Anterior cingulate cortex (tissue), 58 donors: ENCODE measurements around the gene PLEKHM3.
A peak's percentile ranks its signal among the peaks of the same experiment; 100 is the strongest.

Source experiments
- DNase-seq, 58 donors: peaks; one replicate each; lab custom pipeline; 2025; lab: John Stamatoyannopoulos, UW

The PLEKHM3 gene

DNA sequence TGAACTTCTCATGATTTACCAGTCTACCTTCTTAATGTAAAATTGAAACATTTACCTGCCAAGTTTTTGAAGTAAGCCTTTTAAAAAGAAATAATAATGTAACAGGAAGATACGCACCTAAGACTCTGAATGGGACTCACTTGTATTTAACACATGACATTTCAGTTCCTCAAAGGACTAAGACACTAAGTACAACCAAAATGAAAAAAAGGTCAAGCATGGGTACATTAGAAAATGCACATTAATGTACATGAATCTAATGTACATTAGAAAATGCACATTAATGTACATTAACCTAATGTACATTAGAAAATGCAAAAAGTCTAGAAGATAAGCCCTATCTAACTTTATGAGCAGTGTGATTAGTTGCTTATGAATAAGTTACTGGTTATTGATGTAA, 186.3 kb downstream of the PLEKHM3 start:
- no peak for DNase-seq

DNA sequence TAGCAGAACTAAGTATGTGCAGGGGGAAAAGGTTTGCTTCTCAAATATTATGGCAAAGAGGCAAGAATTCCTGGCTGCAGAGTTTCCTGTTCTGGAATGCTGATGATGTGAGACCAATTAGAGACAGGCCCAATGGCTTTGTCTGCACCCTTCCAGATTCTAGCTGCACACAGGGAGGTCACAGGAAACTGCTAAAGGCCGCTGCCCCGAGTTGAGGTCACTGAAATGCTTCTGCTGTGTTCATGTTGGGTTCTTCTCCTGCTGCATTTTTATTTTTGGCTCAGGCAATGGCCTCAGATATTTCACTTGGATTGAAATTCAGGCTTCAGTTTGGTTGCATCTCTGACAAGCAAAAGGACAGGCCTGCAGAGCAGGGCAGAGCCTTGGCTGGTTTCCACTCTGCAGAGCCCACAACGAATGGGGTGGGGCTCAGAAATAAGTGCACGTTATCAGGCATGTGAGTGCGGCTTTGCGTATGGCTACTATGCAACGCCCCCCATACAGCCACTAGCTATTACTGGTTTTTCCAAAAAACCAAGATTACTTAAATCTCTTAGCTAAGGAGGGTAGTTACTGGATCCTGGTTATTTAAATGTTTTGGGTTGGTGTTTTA, 188.7 kb downstream of the PLEKHM3 start:
- DNase-seq, result peak in 3 of 58 donors; percentile 12 to 24 (median 15)

DNA sequence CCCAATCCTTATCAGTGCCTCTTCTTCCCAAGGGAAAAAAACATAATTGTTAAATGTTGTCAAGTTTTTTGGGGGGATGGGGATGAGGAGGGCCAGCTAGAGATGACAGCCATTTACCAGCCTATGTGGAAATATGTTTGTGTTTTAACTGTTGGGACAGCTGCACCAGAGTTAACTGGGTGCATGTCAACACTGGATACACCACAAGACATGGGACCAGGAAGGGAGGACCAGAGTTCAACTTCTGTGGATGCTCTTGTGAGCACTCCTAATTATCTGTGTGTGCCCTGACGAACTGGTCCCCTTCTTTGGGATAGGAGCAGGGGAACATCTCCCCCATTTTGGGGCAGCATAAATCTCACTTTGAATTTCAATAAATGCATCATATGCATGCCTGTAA, 189.5 kb downstream of the PLEKHM3 start:
- no peak for DNase-seq

DNA sequence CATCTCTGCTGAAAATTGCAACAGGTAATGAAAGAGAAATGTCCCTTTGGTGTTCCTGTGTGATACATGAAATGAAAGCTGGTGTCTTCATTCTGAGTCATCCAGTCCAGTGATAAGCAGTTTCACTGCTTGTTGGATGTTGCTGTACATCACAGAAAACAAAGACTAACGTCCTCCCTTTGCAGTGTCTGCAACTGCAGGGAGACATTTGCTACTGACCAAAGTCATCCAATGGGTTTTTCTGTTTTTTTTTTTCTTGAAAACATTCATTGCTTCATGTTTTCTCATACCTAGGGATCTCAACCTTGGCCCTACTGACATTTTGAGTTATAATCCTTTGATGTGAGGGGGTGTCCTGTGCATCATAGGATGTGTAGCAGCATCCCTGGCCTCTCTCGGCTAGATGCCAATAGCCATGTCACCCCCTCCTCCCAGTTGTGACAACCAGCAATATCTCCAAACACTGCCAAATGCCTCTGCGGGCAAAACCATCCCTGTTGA, 192.0 kb downstream of the PLEKHM3 start:
- DNase-seq, result no peak

DNA sequence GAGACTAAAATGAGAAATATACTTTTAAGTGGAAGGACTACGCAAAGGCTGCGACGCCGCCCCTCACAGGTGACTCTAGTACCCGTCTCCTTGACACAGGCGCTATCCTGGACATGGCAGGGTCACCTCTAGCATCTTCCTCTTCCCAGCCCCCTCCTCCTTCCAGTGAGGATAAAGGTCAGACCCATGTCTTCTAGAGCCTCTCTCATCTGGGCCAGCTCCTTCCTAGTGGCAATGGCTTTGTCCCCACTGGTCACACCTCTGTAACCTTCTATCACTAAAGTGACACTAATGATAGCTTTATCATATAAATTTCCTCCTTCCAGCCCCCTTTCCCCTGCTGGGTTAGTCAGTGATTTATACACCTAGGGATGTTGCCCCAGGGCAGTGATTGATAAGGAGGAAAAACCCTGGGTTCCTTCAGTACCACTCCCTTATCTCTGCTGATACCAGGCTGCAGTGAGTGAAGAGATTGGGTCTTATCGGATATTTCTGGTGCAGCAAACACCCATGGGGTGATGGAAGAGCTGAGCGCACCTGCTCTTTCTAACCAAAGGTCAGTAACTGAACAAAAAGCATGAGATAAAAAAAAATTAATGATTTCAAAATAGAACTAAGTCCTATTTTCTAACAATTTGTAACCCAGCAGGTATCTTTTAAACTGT, 193.6 kb downstream of the PLEKHM3 start:
- no peak for DNase-seq

DNA sequence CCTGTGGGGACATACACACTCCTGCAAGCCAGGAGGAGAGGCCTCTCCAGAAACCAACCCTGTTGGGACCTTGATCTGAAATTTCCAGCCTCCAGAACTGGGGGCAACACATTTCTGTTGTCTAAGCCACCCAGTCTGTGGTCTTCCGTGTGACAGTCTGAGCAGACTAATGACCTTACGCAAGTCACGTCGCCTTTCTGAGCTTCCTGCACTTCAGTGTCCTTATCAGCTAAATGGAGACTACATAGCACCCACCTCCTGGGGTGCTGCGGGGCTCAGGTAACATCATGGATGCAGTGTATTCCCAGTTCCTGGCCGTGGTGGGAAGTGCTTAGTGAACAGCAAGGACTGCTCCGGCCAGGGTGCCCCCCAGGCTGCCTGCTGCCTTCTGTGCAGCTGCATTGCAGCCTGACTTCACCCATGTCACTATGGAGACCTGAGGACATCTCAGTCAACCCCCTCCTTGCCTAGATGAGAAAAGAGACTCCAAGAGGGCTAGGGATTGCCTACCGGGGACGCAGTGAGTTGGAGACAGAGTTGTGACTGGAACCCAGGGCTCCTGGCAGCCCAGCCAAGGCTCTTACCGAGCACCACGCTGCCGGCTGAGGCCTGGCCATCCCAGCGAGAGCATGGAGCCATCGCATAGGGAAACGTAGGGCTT, 194.4 kb downstream of the PLEKHM3 start:
- DNase-seq, result no peak

DNA sequence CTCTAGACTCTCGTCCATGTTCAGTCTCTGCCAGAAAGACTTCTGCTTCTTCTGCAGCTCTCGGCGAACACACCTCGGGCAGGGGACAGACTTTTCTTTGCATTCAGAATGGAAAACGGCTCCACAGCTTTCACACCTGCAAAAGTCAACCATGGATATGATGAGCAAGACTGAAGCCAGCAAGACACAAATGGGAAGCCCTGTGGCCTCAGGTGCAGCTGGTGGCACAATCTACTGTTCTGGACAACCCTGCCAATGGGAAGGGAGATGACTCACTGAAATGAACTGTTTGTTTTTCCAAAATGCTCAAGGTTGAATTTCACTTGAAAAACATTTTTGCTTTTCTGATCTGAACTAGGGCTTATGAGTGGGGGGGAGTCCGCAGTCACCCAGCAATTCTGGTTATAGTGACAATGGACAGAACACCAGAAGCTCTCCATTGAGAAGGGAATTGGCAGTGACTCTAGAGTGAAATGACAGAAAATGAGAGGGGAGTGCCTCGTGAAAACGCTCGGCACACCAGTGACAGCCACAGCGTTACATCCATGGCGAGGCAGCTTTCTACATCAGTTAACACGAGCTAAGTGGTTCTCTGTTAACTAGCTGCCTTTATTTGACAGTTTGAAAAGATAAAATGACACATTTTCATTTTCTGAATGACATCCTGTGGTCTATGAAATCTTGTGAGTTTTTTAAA, 196.8 kb downstream of the PLEKHM3 start:
- DNase-seq, result peak in 1 of 58 donors; percentile 11

DNA sequence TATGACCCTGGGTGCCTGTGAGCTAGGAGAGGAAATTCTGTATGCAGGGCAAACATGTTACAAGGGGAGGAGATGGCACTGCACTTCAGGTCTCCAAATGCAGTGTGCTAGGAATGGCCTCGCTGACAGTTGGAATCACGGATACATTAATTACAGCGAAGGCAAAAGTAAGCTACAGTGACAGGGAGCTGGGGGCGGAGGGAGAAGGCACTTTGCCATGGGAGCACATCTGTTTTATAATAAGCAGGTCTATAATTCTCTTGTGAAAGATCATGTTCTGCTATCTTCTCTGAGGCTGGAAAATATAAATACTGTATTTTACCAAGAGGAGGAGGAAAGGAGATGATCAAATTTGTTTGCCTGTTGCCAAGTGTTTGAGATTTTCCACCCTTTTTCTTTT, 199.3 kb downstream of the PLEKHM3 start:
- DNase-seq, result no peak

DNA sequence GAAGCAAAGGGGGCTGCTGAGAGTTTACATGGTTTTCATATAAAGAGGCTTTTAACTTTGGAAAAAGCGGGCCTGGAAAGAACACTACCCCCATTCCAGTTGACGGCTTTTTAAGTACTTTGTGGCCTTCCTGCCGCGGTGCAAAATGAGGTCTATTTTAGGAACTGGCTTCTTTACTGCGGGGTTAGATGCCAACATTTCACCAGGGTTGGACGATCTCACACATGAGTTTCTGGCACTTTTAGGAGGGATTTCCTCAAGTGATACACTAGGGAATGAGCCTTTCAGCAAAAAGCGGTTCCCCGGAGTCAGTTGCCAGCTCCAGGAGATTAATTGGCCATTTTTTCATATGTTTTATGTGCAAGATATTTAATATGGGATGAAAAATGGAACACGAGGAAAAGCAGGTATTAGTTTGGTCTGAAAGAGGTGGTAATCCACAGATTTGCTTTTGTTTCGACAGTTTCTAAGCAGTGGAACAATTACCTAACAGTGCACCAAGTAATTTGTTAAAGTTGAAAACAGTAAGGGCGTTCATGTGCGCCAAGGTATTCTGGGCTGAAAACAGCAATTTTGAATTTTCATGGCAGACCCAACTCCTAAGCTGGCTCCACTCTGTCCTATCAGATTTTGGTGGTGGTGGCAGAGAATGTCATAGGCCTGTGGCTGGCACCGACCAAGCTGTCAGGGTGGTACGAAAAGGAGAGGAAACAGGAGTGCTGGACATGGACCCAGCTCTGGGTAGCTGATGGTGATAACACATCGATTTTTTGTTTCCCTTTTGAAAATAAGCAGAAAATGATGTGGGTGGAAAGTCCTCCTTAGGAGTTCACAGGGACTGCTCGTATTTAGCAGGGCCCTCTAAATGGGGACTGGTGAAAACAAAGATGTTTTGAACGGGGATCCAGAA, 200.0 kb downstream of the PLEKHM3 start:
- peak in 2 of 58 donors; percentile 12 to 20 for DNase-seq

DNA sequence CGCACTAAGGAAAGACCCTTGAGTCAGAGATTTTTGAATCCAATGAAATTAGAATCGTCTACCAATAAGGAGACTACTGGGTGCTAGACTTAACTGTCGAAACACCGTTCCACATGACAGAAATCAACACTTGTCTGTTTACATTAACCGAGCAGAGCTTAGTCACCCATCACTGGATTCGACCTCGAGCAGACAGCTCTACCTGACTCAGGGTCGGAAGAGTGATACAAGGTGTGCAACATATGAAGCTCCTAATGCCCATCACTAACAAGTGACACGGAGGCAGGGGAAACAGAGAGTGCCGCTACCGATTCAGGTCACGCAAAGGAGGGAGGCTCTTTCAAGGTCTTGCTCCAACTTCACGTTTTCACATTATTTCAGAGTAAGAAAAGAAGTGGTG, 201.5 kb downstream of the PLEKHM3 start:
- no peak for DNase-seq

DNA sequence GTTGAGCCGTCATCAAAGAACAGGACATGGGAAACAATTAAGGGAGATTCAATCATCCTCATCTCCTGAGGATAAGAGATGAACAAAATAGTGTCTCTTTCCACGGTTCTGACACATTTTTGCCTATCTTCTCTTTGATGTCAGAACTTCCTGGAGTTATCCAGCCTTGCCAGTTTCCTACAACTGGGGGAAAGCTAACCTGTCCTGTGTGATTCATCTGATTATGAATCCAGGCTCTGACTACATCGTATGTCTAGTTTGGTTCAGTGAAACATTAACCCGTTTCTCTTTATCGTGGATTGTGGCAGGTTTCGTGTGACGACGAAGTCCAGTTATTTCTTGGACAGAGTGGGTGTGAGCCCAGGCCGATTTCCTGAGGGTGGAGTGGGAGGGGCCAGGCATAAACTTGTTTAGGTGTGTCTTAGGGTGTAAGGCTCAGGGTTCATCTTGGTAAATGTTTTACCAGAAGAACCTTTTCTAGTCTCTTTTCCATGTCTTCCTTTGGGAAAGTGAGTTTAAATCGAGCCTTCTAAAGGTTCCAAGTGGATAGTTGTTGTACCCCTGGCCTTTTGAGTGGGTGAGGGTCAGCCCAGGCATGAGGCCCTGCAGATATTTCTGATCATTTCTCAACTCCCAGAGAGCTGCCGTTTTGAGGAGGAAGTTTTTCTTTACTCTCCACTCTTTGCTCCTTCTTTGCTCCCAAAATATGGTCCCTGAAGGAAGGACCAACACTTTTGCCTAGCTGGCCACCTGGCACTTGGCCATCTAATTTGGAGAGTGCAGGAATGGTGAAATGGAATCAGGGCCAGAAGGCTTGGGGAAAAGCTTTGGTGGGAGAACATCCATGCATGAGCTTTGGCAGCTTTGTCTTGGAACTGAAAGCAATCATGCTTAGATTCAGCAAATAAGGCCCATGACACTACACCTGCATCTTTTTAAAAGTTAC, 205.2 kb downstream of the PLEKHM3 start:
- no peak for DNase-seq

DNA sequence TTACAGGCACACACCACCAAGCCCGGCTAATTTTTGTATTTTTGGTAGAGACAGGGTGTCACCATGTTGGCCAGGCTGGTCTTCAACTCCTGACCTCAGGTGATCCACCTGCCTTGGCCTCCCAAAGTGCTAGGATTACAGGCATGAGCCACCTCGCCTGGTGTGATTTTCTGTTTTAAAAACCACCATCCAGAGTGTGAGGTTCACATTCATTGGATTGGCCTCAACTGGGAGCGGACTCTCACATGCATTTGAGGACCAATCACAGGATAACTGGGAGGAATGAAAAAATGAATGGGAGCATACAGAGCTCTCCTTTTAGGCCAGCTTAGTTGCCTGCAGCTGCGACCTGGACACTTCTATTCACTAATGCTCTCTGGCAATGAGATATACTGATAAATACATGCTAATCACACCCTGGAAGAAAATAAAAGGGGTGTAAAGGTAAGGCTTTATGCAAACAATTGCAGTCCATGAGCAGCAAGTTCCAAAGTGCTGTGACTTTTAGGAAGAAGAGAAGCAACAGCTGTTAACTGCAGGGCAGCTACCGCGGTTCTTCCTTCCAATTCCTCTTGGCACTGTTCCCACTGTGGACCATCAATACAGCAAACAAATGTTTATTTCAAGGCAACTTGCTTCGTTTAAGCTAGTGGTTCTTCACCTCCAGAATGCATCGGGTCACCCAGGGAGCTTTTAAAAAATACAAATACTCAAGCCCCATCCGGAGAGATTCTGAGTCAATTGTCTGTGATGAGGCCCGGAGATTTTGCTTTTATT, 206.1 kb downstream of the PLEKHM3 start:
- DNase-seq, result no peak

DNA sequence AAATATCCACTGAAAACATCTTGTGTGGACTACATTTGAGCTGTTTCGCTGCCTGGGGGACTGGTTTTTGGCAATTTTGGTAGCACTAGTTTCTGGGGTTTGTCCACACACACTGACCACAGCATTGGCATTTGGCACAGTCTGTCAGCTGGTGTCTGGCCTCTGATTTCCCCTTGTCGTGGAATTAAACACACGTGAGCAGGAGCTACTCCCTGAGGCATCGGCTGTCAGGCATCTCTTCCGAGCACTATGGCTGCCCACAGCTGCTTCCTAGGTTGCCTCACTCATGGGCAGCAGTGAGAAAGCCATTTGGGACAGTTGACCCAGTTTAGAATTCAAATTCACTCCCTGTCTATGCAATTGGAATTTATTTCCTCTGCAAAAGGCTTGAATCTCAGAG, 208.8 kb downstream of the PLEKHM3 start:
- DNase-seq, result no peak

DNA sequence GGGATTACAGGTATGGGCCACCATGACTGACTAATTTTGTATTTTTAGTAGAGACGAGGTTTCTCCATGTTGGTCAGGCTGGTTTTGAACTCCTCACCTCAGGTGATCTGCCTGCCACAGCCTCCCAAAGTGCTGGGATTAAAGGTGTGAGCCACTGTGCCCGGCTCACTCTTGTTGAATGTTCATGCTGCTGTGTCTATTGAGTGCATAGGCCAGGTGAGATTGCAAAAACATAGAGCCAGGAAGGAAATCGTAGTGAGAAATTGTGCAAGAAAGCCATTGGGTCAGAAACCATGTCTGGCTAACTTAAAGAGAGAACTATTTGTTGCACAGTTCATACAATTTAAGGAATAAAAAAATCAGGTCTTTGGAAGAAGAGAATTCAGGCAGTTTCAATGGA, 210.1 kb downstream of the PLEKHM3 start:
- no peak for DNase-seq

DNA sequence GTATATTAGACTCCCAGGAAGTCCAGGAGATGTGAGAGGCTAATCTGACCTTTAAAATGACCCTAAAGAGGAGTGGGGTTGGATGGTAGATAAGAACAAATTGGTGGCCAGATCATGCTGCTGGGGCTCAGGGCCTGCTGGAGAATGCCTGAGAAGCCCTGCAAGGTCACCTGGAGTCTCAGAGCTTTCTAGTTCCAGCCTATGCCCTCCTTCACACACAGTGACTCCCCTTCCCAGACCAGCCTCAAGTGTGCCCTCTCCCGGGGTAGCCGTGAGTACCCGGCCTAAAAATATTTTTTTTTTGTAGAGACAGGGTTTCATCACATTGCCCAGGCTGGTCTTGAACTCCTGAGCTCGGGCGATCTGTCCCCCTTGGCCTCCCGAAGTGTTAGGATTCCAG, 211.4 kb downstream of the PLEKHM3 start:
- no peak for DNase-seq

DNA sequence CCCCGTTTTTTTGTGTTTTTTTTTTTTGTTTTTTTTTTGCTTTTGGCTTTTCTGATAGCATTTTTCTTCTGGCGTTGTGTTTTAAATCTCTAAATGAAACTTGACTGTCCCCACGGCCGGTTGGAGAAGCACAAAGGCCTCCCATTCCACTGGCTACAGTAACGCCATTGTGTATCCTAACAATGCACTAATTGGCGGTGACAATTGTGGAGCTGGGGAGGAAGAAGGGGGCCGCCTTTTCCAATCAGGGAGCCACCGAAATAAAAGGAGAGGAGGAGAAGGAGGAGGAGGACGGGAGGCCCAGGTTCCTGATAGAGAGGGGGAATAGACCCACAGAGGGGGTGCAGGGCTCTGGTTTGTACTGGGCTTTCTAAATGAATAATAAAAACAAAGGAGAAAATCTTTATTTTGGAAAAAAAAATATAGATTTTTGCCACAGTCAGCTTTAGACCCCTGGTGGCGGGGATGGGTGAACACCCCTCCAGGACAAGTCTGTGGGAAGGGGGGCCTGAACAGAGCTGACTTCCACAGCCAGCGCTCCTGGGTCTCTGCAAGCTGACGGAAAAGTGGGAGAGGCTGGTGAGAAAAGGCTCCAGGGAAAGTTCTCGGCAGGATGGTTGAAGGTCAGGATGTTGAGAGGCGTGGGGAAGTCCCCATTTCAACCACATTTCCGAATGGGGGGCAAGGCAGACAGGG, 212.0 kb downstream of the PLEKHM3 start:
- peak in 45 of 58 donors; percentile 5 to 86 (median 38) for DNase-seq

DNA sequence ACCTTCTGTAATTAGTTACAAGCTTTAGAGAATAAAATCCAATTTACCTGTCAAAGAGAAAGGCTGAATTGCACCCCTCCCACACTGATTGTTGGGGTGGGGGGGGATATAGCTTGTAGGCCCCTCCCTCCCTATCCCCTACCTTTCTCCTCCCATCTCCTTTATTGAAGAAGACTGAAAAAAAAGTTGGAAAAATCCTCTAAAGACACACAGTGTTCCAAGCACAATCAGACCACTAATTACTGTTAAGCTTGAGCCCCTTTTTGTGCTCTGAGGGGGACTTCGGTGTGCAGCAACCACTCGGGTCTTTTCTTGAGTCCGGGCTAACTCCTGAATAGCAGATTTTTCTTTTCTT, 212.6 kb downstream of the PLEKHM3 start:
- no peak for DNase-seq
